Measurements from ENCODE around the gene CFB.
"Not testable (repeated sequence)": the region's sequence is repeated elsewhere in the genome, so short reads cannot be mapped to it uniquely, and the experiment has no call there.

The CFB gene

DNA sequence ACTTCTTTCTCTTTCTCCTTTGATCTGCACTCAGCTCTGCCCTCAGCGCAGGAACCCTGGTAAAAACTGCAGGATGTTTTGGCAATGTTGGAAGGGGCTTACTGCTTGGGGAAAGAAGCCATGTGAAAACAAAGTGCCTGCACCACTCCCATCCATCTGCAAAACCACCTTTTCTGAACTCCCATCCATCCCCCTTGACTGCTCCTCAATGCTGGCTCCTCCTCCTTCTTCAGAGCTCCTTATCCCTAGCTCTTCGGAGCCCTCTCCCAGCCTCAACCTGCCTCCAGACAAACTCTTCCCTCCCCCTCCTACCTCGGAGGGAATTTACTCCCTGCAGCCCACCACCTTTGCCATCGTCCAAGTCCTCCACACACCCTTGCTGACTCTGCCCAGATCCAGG lies 39.8 kb upstream of the CFB start:
- no peak overlapping the region for H3K27ac ChIP-seq (ENCODE audit: low read depth, low read length)
- peaks cover 27% of the 10 kb centered on the region for H3K27me3 ChIP-seq (ENCODE audit: control insufficient read depth, low read length)
- H3K4me1 ChIP-seq (ENCODE audit: control insufficient read depth, low read length), result peaks cover 16% of the 10 kb centered on the region
- H4K20me1 ChIP-seq (ENCODE audit: control insufficient read depth, insufficient read depth, low read depth, low read length), result no peaks in the 10 kb centered on the region
- H3K9me2 ChIP-seq (replicated peaks; ENCODE audit: control insufficient read depth, low read length), result no peaks in the 10 kb centered on the region
- H3F3A ChIP-seq (ENCODE audit: control insufficient read depth, insufficient read depth), result peaks cover 12% of the 10 kb centered on the region
- H3K4me3 ChIP-seq (ENCODE audit: low read length), result no peak overlapping the region
- no peaks in the 10 kb centered on the region for H3K36me3 ChIP-seq (ENCODE audit: control insufficient read depth, low read length)
- peaks cover 3% of the 10 kb centered on the region; the same call in 1 of the 2 replicates for H3K79me2 ChIP-seq (ENCODE audit: control insufficient read depth, low read length)
- no peak overlapping the region for H3K4me2 ChIP-seq (ENCODE audit: low read length)
- TF ChIP-seq, protein P1, sequence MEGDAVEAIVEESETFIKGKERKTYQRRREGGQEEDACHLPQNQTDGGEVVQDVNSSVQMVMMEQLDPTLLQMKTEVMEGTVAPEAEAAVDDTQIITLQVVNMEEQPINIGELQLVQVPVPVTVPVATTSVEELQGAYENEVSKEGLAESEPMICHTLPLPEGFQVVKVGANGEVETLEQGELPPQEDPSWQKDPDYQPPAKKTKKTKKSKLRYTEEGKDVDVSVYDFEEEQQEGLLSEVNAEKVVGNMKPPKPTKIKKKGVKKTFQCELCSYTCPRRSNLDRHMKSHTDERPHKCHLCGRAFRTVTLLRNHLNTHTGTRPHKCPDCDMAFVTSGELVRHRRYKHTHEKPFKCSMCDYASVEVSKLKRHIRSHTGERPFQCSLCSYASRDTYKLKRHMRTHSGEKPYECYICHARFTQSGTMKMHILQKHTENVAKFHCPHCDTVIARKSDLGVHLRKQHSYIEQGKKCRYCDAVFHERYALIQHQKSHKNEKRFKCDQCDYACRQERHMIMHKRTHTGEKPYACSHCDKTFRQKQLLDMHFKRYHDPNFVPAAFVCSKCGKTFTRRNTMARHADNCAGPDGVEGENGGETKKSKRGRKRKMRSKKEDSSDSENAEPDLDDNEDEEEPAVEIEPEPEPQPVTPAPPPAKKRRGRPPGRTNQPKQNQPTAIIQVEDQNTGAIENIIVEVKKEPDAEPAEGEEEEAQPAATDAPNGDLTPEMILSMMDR (IDR thresholded peaks at IDR 0.05; ENCODE audit: low read depth, low read length, poor library complexity, severe bottlenecking), result no peak
- no peak for TF ChIP-seq EZH2phosphoT487 (IDR thresholded peaks at IDR 0.05; ENCODE audit: borderline replicate concordance, low read length)
- H3K9me3 ChIP-seq (ENCODE audit: control insufficient read depth, insufficient read depth, low read length), result no peaks in the 10 kb centered on the region

- H3K4me2 ChIP-seq (ENCODE audit: low read length); H4K20me1 ChIP-seq (ENCODE audit: control insufficient read depth, insufficient read depth, low read depth, low read length); H3K36me3 ChIP-seq (ENCODE audit: control insufficient read depth, low read length); H3K9me2 ChIP-seq (replicated peaks; ENCODE audit: control insufficient read depth, low read length); H3K27ac ChIP-seq (ENCODE audit: low read depth, low read length); H3K4me3 ChIP-seq (ENCODE audit: low read length); H3K9me3 ChIP-seq (ENCODE audit: control insufficient read depth, insufficient read depth, low read length); H3K79me2 ChIP-seq (ENCODE audit: control insufficient read depth, low read length): not testable (repeated sequence)
- Histone ChIP-seq H3K4me1 (ENCODE audit: control insufficient read depth, low read length) (peaks cover 13% of the 10 kb centered on the region), H3K27me3 (ENCODE audit: control insufficient read depth, low read length) (peaks cover 27% of the 10 kb centered on the region), H3F3A (ENCODE audit: control insufficient read depth, insufficient read depth) (peaks cover 12% of the 10 kb centered on the region)
Measured at GRCh38 chr6:31906727-31907126, 39.2 kb upstream of the CFB start.

- TF ChIP-seq, protein P1 (IDR thresholded peaks at IDR 0.05; ENCODE audit: low read depth, low read length, poor library complexity, severe bottlenecking), result no peak
- TF ChIP-seq EZH2phosphoT487 (IDR thresholded peaks at IDR 0.05; ENCODE audit: borderline replicate concordance, low read length), result no peak
- no peaks in the 10 kb centered on the region for H3K9me3 ChIP-seq (ENCODE audit: control insufficient read depth, insufficient read depth, low read length)
- no peaks in the 10 kb centered on the region for H3K79me2 ChIP-seq (ENCODE audit: control insufficient read depth, low read length)
- no peak overlapping the region for H3K4me3 ChIP-seq (ENCODE audit: low read length)
- no peak overlapping the region for H3K27ac ChIP-seq (ENCODE audit: low read depth, low read length)
- H3K9me2 ChIP-seq (replicated peaks; ENCODE audit: control insufficient read depth, low read length), result no peaks in the 10 kb centered on the region
- H3K36me3 ChIP-seq (ENCODE audit: control insufficient read depth, low read length), result no peaks in the 10 kb centered on the region
- H3F3A ChIP-seq (ENCODE audit: control insufficient read depth, insufficient read depth), result peaks cover 12% of the 10 kb centered on the region
- peaks cover 12% of the 10 kb centered on the region for H3K4me1 ChIP-seq (ENCODE audit: control insufficient read depth, low read length)
- no peak overlapping the region for H3K4me2 ChIP-seq (ENCODE audit: low read length)
- no peaks in the 10 kb centered on the region for H4K20me1 ChIP-seq (ENCODE audit: control insufficient read depth, insufficient read depth, low read depth, low read length)
- H3K27me3 ChIP-seq (ENCODE audit: control insufficient read depth, low read length), result peaks cover 27% of the 10 kb centered on the region
Measured at GRCh38 chr6:31907158-31907813, 38.6 kb upstream of the CFB start.

DNA sequence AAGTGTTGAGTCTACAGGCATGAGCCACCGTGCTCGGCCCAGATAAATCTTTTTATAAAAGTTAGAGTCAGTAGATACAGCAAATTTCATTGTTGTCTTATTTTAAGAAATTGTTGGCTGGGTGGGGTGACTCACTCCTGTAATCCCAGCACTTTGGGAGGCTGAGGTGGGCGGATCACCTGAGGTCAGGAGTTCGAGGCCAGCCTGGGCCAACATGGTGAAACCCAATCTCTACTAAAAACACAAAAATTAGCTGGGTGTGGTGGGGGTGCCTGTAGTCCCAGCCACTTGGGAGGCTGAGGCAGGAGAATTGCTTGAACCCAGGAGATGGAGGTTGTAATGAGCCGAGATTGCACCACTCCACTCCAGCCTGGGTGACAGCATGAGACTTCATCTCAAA lies 37.6 kb upstream of the CFB start:
- not testable (repeated sequence) for H3K4me3 ChIP-seq (ENCODE audit: low read length); H3K4me2 ChIP-seq (ENCODE audit: low read length); H3K9me3 ChIP-seq (ENCODE audit: control insufficient read depth, insufficient read depth, low read length); H3K27ac ChIP-seq (ENCODE audit: low read depth, low read length); H3F3A ChIP-seq (ENCODE audit: control insufficient read depth, insufficient read depth); H3K4me1 ChIP-seq (ENCODE audit: control insufficient read depth, low read length); H3K9me2 ChIP-seq (replicated peaks; ENCODE audit: control insufficient read depth, low read length); H3K79me2 ChIP-seq (ENCODE audit: control insufficient read depth, low read length); H4K20me1 ChIP-seq (ENCODE audit: control insufficient read depth, insufficient read depth, low read depth, low read length); H3K36me3 ChIP-seq (ENCODE audit: control insufficient read depth, low read length)
- peaks cover 24% of the 10 kb centered on the region for H3K27me3 ChIP-seq (ENCODE audit: control insufficient read depth, low read length)
